Hematopoietic multipotent progenitor cell treated with erythropoietin and hydrocortisone succinate and interleukin-3 and kit ligand, for 4 days (in vitro differentiated cells): ENCODE measurements around the gene DNM3.
"Not testable (repeated sequence)": the region's sequence is repeated elsewhere in the genome, so short reads cannot be mapped to it uniquely, and the experiment has no call there.

Source experiments
- DNase-seq: peaks from one replicate; pipeline ENCODE4 v3.0.0-alpha.2; 2015

The DNM3 gene

DNA sequence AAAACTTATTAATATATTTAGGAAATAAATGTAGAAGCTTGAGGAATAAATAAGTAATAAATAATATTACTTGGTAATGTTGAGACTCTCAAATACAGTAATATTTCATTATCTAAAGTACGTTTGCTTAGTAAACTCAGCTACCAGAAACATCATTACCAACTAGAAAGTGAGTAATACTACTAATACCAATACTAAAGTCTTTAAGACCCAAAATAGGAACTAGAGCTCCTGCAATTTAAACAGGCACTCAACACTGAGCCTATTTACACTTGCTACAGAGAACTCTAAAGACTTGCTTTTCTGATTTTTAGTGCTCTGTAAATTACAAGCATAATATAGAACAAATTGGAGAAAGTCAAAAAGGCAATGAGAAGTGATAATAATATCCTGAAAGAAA, 565.7 kb downstream of the DNM3 start:
- no peak for DNase-seq

DNA sequence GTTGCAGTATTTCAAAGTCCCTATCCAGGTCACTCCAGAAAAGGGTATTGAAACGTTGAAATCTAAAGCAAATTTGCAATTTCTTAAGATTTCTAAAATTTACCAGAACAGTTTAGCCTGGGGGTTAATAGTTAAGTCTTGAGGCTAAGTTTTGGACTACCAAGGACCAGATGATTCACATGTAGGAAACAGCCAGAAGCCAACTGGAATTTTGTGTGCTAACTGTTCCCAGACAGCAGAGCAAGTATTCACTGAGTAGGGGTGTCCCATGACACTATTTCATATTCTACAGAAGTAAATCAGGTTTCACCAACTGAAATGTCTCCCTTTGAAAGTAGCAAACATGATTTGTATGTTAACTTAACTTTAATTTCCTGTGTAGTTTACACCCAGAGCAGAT, 567.7 kb downstream of the DNM3 start:
- no peak for DNase-seq

DNA sequence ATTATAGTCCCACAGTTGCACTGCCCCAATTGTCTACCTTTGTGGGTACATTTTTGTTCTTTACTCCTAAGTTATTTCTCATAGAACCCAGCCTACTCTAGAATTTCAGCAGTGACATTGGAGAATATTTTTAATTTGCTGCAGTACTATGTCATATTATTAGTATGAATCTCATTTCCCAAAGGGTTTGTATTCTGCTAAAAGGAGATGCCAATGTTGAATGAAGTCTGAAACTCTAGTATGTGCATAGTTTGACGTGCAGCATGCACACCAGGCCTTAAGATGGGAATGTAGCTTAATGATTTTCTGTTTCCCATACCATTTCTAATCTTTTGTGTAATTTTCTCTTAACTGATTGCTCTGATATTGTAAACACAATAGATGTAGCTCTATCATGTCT, 568.7 kb downstream of the DNM3 start:
- no peak for DNase-seq

DNA sequence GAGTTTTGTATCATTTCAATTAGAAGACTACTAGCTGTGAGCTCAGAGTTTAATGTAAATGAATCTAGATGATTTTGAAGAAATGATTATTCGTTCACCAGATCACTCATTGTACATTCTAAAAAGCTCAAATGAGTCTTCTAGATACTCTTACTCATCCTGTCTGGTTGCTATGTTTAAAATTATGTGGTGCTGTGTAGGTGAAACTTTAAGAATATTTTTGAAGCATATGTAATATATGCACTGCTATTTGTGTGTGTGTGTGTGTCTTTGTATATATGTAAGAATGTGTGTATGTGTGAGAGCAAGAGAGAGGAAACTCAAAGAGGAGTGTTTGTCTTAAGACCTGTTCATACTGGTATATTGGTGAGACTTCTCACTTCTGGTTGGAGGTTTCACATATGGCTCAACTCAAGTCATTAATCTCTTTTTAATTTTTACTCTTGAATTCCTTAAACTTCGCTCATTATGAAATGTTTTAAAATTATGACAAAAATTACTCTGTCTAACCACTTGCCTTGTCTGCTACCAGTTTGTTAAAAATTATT, 570.6 kb downstream of the DNM3 start:
- no peak for DNase-seq

DNA sequence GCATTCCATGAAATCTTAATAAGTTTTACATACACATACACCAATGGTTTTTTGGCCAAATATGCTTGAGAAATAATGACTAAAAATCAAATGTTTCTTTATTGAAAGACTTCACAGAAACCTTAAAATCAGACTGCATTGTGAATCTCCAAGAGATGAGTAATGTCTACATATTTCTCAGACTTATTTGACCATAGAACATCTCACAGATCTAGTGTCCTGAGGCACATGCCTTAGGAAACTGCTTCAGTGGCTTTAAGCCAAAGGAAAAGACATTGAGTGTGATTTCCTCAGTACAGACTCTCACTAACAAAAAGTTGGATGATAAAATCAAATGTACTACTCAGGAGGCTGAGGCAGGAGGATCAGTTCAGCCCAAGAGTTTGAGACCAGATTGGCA, 573.0 kb downstream of the DNM3 start:
- DNase-seq, result no peak

DNA sequence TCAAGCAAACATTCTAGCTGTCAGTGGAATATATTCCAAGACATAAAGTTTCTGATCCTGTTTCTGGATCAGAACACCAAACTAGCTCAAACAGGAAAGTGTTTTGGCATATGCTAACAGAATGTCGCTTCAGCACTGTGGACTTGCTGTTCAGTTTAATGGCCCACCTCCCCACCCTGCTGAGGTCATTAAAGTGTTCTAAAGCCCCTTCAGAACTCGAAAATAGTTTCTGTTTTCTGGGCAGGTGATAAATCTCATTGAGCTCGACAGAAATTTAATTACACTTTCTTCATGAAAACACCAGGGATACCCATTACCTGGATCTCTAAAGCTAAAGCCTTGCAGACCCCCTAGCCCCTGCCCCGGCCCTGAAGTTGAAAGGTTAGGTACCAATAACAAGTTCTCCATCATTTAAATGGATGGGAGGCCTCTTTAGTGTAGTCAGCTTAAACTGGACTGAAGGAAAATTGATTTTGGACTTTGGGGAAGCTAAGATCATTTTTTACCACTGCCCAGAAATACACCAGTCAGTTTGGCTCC, 575.3 kb downstream of the DNM3 start:
- DNase-seq, result no peak

GRCh38 chr1:172417557-172417956, 576.3 kb downstream of the DNM3 start:
- no peak for DNase-seq

DNA sequence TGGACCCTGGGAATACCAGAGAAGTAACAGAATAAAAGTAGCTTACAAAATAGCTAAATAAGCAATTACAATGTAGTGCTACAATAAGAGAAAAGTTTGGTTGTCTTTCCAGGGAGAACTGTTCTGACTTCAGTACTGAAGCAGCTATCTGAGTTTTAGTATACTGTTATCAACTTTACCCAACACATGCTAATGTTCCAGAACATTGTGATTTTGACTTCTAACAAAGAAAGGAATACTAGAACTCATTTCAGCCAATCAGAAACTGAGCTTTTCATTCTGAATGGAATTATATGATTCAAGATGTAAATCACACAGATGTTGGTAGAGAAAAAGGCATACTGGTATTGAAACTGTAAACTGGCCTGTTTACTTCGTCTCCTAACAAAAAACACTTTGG, 579.1 kb downstream of the DNM3 start, which contains the start of gene C1orf105:
C1orf105 (plus strand) TSS at position 301 of the 400 bp plus-strand sequence. CDS start 201 bp downstream, outside the sequence.
- no peak for DNase-seq

GRCh38 chr1:172421974-172422604, 580.8 kb downstream of the DNM3 start:
- DNase-seq, result no peak

GRCh38 chr1:172423336-172423735, 582.0 kb downstream of the DNM3 start:
- DNase-seq, result no peak

DNA sequence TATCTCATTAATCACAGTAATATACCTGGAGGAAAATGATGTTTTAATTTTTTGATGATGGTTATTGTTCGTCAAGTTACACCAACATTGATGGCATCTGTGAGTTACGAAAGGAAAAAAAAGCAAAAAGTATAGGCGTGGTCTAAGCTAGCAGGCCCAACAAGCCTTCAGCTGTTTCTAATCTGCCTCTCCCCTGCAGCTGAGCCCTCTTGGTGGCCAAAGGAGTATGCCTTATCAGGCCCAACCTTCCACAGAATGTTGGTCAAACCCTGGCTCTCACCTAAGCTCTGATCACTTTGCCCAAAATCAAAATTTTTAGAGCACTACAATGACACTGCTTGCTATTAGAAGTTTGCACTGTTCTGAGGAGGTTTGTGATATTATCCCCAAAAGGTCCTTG, 584.0 kb downstream of the DNM3 start:
- peak; percentile 84 for DNase-seq

DNA sequence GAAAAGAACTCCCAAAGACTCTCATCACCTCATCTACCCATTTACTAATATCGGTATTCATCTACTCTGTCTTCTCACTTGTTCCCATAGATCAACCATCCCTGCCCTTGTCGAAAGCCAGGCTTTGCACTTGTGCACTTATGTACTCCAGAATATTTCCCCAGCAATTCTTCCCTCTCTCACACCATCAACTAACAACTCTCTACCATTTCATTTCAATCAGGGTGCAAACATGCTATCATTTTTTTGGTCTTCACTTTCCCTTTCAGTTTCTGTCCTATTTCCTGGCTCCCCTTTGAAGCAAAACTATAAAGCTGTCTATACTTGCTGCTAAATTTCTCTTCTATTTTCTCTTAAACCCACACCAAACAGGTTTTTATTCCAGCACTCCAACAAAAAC, 585.9 kb downstream of the DNM3 start:
- DNase-seq, result no peak

DNA sequence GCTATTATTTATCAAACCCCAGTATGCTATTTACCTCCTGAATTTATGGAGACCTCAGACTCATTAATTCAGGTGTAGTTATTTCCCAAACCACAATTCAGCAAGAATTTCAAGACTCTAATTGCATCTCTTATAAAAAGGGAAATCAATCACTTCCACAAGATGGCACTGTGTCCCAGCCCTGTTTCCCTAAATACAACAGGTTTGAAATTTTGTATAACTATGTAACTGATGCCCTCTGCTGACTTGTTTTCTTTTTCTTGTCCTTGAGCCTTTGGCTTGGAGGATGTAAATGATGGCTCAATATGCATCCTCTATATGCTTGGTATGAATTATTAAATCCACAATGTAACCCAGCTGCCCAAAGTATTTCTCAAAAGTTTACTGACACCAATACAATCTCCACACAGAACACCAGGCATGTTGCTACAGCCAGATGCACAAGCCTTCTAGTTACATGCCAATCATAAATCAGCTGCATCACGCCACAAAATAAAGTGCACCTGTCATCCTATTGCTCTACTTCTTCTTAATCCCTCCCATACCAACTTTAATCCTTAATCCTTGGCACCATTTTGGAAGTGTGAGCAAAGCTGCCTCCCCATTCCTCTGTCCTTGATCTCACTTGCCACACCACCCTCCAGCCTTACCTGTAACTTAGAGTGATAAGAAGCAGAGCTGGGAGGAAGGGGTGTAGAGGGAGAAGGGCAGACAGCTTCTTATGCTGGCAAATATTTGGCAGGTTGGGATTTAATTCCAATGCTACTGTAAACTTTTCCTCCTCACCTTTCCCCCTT, 588.2 kb downstream of the DNM3 start:
- DNase-seq, result peak; percentile 90

- DNase-seq, result no peak
Measured at GRCh38 chr1:172430128-172430454, 588.8 kb downstream of the DNM3 start.

- DNase-seq, result peak; percentile 67
Measured at GRCh38 chr1:172431204-172431603, 589.9 kb downstream of the DNM3 start.

GRCh38 chr1:172431721-172432192, 590.5 kb downstream of the DNM3 start:
- peak; percentile 28 for DNase-seq

DNA sequence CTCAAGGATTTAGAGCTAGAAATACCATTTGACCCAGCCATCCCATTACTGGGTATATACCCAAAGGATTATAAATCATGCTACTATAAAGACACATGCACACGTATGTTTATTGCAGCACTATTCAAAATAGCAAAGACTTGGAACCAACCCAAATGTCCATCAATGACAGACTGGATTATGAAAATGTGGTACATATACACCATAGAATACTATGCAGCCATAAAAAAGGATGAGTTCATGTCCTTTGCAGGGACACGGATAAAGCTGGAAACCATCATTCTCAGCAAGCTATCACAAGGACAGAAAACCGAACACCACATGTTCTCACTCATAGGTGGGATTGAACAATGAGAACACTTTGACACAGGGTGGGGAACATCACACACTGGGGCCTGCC, 595.9 kb downstream of the DNM3 start:
- not testable (repeated sequence) for DNase-seq

- DNase-seq, result no peak
Measured at GRCh38 chr1:172442404-172442803, 601.1 kb downstream of the DNM3 start.

- no peak for DNase-seq
Measured at GRCh38 chr1:172442843-172443565, 601.7 kb downstream of the DNM3 start.

DNA sequence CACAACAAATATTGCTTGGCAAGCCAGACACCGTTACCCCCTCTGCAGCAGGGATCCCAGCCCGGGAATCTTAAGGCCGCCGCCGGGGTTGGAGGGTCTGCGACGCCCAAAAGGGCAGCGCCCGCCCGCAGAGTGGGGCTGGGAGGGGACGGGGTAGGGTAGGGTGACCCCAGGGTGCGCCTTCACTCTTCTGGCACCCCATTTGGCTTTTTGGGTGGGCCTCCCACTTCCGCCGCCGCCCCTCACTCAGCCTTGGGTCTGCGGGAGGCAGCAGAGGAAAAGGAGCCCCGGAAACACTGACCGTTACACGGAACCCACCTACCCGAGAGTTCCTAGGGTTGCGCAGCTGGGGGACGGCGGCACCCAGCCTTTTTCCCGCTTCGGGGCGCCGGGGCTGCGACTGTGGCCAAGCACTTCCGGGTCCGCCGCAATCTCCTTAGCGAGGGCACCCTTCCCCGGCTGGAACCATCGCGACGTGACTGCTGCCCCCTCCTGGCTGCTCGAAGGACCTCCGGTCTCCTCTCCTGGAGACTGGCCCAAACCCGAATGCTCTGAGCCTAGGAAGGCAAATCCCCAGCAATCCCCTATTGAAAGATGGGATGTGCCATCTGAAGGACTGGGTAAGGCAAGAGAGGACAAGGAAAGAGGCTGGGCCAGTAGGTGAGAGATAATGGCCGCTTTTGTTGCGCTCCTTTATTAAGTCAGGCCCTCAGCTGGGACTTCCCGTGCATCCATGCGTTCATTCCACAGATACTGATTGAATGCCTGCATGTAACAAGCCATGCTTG, 602.6 kb downstream of the DNM3 start, which contains the start of gene PIGC:
PIGC (minus strand) TSS at position 404 of the 788 bp plus-strand sequence. CDS start 1,447 bp downstream, outside the sequence.
- peak; percentile 97 for DNase-seq

GRCh38 chr1:172446547-172446946, 605.2 kb downstream of the DNM3 start:
- DNase-seq, result no peak

DNA sequence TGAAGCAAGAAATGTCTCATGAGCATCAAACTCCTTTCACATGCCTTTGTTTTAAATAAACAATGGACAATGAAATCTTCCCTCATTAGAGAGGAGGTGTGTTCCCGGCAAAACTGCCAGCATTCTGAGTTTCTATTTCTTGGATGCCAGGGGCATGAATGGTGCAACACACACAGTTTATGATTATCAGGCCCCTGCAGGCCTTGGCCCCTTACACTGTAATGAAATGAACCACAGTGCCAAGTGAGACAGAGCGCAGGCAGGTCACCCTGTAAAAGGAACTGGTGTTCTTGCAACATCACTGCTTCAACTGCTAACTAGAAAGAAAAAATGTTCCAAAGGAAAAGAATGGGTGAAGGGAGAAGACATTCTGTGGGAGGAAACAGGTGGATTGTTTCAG, 606.3 kb downstream of the DNM3 start:
- peak; percentile 74 for DNase-seq
